Osteocyte (in vitro differentiated cells): ENCODE measurements around the gene DYNC1I1. TPM values are rescaled to one million over a fixed set of nuclear protein-coding genes. Genes with fewer than 3 reads are reported as not detected.

Experiments
- DNase-seq: peaks from one replicate; pipeline ENCODE4 v3.0.0; 2021; ENCODE audit warnings: mixed read lengths; ENCODE audit not compliant: unreplicated experiment; ENCODE audit errors: extremely low spot score
- H3K27ac Mint-ChIP-seq: one replicate; pipeline ENCODE4 v1.8.0; 2021; ENCODE audit warnings: mild to moderate bottlenecking, mixed read lengths; ENCODE audit not compliant: unreplicated experiment
- H3K27me3 Mint-ChIP-seq: one replicate; pipeline ENCODE4 v1.8.0; 2021; ENCODE audit warnings: mixed read lengths; ENCODE audit not compliant: unreplicated experiment
- H3K36me3 Mint-ChIP-seq: one replicate; pipeline ENCODE4 v1.8.0; 2021; ENCODE audit warnings: mixed read lengths; ENCODE audit not compliant: unreplicated experiment
- H3K4me1 Mint-ChIP-seq: one replicate; pipeline ENCODE4 v1.8.0; 2021; ENCODE audit warnings: mixed read lengths; ENCODE audit not compliant: unreplicated experiment
- H3K4me3 Mint-ChIP-seq: one replicate; pipeline ENCODE4 v1.8.0; 2021; ENCODE audit warnings: mild to moderate bottlenecking, moderate library complexity, mixed read lengths; ENCODE audit not compliant: unreplicated experiment
- H3K9me3 Mint-ChIP-seq: one replicate; pipeline ENCODE4 v1.8.0; 2021; ENCODE audit warnings: mixed read lengths; ENCODE audit not compliant: unreplicated experiment
- total RNA-seq: library from RNA; stranded (reverse); gene quantifications from 2 replicates; pipeline ENCODE4 v1.2.1, GENCODE V29; 2021
- TF ChIP-seq, protein P1 (sequence below): fragments of 200-600 bp; sonication (generic); IDR thresholded peaks from 2 replicates; pipeline ENCODE4 v1.5.0; 2021; ENCODE audit warnings: antibody characterized with exemption, mild to moderate bottlenecking, moderate library complexity

The DYNC1I1 gene
- total RNA-seq, 1 donor from 2014 or later: 43.3 TPM

DNA sequence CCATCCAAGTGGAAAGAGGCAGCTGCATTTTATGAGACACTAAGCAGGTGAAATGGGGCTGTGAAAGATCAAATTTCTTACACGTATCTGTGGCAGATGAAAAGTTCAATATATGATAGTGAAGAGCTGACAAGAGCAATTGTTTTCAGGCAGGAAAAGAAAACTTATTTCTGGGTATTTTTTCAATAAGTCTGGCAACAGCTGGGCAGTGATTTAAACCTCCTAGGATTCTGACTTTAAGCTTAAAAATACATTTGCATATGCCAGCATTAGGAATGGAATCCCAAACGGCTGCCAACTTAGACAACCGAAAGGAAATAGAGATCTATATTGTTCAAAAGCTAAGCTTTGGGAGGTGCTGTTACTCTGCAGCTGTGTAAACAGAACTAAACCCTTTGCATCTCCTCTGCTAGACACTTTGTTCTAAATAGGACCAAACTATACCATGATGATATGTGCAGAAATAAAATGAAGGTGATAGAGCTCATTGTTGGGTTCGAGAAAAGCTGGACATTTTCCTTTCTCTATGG lies 26.1 kb downstream of the DYNC1I1 start:
- peaks cover 7% of the 10 kb centered on the region for H3K36me3 Mint-ChIP-seq
- H3K27me3 Mint-ChIP-seq: no peaks in the 10 kb centered on the region
- peak overlapping the region; percentile 59 for H3K4me3 Mint-ChIP-seq
- TF ChIP-seq, protein P1, sequence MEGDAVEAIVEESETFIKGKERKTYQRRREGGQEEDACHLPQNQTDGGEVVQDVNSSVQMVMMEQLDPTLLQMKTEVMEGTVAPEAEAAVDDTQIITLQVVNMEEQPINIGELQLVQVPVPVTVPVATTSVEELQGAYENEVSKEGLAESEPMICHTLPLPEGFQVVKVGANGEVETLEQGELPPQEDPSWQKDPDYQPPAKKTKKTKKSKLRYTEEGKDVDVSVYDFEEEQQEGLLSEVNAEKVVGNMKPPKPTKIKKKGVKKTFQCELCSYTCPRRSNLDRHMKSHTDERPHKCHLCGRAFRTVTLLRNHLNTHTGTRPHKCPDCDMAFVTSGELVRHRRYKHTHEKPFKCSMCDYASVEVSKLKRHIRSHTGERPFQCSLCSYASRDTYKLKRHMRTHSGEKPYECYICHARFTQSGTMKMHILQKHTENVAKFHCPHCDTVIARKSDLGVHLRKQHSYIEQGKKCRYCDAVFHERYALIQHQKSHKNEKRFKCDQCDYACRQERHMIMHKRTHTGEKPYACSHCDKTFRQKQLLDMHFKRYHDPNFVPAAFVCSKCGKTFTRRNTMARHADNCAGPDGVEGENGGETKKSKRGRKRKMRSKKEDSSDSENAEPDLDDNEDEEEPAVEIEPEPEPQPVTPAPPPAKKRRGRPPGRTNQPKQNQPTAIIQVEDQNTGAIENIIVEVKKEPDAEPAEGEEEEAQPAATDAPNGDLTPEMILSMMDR: no peak
- peaks cover 5% of the 10 kb centered on the region for H3K9me3 Mint-ChIP-seq
- H3K4me1 Mint-ChIP-seq: peaks cover 82% of the 10 kb centered on the region
- DNase-seq: no peak
- H3K27ac Mint-ChIP-seq: peak overlapping the region; percentile 87

DNA sequence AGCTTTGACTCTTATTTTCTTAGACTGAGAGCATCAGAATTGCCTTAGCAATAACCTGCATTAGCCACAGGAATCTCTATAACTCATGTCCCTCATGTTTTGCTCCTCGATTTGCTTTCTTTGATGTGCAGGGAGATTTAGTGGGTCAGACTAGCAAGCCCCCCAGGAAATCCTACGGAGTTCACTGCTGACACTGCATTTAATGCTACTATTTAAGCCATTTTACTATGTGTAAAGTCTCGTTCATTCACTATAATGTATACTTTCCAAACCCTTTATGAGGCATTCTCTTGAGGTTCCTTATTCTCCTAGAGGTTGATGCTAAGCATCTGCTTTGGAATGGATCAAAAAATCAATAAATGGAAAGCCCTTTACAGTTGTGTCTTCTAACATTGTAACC lies 28.4 kb downstream of the DYNC1I1 start:
- H3K27ac Mint-ChIP-seq: peak overlapping the region; percentile 68
- peaks cover 96% of the 10 kb centered on the region for H3K4me1 Mint-ChIP-seq

DNA sequence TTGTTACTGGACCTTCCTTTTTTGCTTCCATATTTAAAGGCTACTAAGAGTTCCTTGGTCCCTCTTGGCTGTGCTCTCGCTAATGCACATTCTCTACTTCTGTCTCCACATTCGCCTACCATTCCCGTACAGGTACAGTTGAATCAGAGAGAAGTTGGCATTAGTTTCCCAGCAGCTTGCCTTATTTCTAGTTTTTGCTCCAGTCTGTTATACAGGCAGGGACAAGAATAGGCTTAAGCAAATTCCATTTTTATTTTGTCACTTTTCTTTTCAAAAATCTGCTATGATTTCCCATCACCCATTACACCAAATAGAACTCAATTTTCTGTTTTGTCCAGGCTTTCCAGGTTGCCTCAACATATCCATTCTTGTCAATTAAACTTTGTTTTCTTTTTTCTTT lies 29.9 kb downstream of the DYNC1I1 start:
- Mint-ChIP-seq H3K4me3 (no peak overlapping the region), H3K4me1 (peaks cover 81% of the 10 kb centered on the region), H3K27ac (peak overlapping the region; percentile 68), H3K27me3 (no peaks in the 10 kb centered on the region), H3K9me3 (no peaks in the 10 kb centered on the region), H3K36me3 (peaks cover 28% of the 10 kb centered on the region)
- DNase-seq: no peak
- TF ChIP-seq, protein P1: no peak

More for the DNA sequence above, 28.4 kb downstream of the DYNC1I1 start:
- TF ChIP-seq, protein P1: no peak
- Mint-ChIP-seq H3K4me3 (no peak overlapping the region), H3K27me3 (no peaks in the 10 kb centered on the region), H3K36me3 (peaks cover 16% of the 10 kb centered on the region), H3K9me3 (no peaks in the 10 kb centered on the region)
- no peak for DNase-seq

DNA sequence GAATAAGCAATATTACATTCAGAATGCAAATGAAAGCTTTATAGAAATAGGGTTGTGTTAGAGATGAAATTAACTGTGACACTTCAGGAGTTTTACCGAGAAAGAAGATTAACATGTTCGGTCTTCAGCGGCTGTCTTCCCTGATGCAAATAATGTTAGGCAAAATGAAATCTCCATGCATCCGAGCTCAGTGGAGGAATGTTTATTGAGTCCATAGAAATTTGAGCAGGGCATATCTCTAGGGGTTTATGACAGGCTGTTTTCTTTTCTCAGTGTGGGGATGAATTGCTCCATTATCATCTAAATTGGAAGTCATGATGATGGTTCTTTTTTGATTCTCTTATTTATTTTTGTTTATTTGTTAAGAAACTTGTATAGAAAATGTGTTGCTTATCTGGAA lies 31.7 kb downstream of the DYNC1I1 start:
- no peaks in the 10 kb centered on the region for H3K27me3 Mint-ChIP-seq
- H3K9me3 Mint-ChIP-seq: no peaks in the 10 kb centered on the region
- peaks cover 42% of the 10 kb centered on the region for H3K36me3 Mint-ChIP-seq
- peak overlapping the region; percentile 53 for H3K4me3 Mint-ChIP-seq
- TF ChIP-seq, protein P1: no peak
- no peak for DNase-seq
- H3K27ac Mint-ChIP-seq: peak overlapping the region; percentile 86
- peaks cover 70% of the 10 kb centered on the region for H3K4me1 Mint-ChIP-seq

DNA sequence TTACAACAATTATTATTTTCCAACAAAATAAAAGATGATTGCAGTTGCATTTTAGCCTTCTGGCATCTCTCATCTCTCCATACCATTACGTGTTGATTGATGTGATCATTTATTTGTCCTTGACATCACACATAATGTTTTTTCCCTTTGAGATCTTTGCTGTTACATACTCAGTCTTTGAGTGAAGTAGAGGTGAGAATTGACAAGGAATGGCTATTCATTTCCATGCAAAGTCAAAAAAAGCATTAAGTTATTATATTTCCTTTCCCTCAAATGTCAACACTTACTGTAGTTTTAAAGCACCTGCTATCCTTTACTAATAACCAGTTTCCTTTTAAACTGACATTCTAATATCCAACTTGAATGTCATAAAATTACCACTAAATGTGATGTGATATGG lies 33.6 kb downstream of the DYNC1I1 start:
- peaks cover 46% of the 10 kb centered on the region for H3K36me3 Mint-ChIP-seq
- TF ChIP-seq, protein P1: no peak
- peaks cover 61% of the 10 kb centered on the region for H3K4me1 Mint-ChIP-seq
- H3K27ac Mint-ChIP-seq: no peak overlapping the region
- no peaks in the 10 kb centered on the region for H3K9me3 Mint-ChIP-seq
- no peak overlapping the region for H3K4me3 Mint-ChIP-seq
- DNase-seq: no peak
- no peaks in the 10 kb centered on the region for H3K27me3 Mint-ChIP-seq
